Activated CD8-positive, alpha-beta memory T cell treated with anti-CD3 and anti-CD28 coated beads, Interleukin-2, amount 50 U/mL, for 48 hours (primary cell): ENCODE data around the gene TFF1.
"Not testable (repeated sequence)": the region's sequence is repeated elsewhere in the genome, so short reads cannot be mapped to it uniquely, and the experiment has no call there.

Source experiments
- DNase-seq: peaks from one replicate; pipeline ENCODE4 v3.0.0-alpha.2; 2020

TFF1 gene

DNA sequence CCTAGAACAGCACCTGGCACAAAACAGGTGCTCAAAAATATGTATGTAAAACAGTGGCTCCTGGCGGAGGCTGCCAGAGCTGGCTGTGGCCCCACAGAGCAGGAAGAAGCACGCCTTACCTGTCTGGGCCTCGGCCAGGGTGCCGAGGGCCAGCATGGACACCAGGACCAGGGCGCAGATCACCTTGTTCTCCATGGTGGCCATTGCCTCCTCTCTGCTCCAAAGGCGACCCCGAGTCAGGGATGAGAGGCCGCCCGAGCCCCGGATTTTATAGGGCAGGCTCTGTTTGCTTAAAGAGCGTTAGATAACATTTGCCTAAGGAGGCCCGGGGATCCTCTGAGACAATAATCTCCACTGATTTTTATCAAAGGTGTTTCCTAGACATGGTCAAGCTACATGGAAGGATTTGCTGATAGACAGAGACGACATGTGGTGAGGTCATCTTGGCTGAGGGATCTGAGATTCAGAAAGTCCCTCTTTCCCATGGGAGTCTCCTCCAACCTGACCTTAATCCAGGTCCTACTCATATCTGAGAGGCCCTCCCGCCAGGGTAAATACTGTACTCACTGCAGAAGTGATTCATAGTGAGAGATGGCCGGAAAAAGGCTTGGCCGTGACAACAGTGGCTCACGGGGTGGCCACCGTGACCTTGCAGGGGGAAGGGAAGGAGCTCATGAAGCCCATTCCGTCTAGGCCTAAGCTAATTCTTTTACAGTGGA lies at the start of gene TFF1:
TFF1 (minus strand) TSS at position 244 of the 719 bp plus-strand sequence; CDS start at position 204, 40 bp downstream.
- DNase-seq = no peak

DNA sequence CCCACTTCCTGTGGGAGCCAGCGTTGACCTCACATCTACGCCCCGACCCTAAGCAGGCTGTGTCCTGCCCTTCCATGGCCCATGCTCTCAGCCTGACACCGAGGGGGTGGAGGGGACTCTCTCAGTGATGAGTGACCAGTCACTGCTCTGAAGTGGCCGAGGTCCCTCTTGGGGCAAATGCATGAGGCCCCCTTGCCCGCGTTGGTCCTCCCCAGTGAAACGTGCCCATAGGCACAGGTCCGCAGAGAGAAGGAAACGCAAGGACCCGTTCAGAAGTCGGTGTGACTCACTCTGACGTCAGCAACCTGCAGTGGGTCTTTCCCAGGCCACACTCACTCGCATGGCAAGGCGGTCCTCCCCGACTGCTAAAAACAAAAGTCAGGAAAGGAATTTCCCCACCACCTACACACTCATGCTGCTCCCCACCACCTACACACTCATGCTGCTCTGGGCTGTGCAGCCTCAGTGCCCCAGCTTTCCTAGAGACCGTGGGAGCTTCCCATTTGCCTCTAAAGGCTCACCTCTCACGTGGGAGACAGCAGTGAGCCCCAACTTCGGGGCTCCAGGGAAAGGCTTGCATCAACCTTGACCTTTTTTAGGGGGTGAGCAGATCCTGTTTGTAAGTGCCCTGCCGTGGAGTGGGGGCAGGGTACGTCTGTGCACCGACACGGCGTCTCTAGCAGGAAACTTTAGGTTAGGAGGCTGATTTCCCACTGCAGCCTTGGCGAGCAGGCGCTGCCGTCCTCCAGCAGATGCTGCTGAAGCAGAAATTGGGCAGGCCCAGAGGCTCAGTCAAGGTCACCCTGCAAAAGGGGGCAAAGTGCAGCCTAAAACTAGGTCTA lies 48.8 kb upstream of the TFF1 start:
- peak; percentile 95 for DNase-seq

DNA sequence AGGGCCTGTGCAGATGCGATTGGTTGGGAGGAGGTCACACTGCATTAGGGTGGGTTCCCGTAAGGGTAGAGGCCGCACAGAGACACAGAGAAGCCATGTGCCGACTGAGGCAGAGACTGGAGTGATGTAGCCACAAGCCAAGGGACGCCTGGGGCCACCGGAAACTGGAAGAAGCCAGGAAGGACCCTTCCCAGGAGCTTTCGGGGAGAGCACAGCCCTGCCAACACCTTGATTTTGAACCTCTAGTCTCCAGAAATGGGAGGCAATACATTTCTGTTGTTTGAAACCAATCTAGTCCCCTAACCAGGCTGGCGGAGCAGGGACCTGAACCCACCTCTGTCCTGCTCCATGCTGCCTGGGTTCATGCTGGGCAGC lies 48.2 kb upstream of the TFF1 start:
- no peak for DNase-seq

GRCh38 chr21:42414066-42414465 lies 47.7 kb upstream of the TFF1 start:
- peak; percentile 60 for DNase-seq

GRCh38 chr21:42413500-42413899 lies 47.2 kb upstream of the TFF1 start:
- DNase-seq = peak; percentile 70

- DNase-seq = peak; percentile 43
Observed at GRCh38 chr21:42413093-42413492, 46.8 kb upstream of the TFF1 start.

GRCh38 chr21:42412636-42412933 lies 46.2 kb upstream of the TFF1 start:
- peak; percentile 46 for DNase-seq

DNA sequence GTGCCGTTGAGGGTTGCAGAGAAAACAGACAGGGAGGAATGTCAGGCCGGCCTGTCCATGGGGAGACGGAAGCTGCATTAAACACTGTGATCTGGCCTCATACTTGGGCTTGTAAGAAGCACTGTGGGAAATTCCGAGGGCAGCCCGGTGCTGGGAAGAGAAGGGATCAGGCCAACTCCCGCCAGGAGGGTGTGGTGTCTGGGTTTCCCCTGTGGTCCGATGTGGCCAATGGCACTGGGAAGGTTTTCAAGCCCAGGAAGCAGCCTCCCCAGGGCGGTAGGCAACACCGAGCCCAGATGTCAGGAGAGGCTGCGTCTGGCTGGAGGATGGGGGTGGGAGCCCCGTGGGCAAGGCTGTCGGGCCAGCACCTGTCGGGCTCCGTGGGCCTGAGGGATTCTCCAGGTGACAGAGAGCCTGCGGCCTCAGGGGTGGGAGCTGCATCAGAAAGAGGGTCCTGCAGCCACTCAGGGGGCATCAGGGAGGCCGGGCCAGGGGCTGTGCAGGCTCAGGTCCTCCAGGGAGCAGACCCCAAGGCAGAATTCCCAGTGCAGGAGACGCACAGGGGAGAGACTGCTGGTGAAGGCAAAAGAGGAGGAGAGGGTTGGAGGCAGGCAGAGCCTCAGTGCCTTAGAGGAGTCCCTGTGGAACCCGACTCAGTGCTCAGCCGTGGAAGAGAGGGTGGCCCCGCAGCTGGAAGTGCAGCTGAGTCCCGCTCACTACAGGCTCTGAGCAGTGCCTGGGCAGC lies 45.7 kb upstream of the TFF1 start:
- peak; percentile 46 for DNase-seq

GRCh38 chr21:42411197-42411869 lies 45.0 kb upstream of the TFF1 start:
- DNase-seq = peak; percentile 65

DNA sequence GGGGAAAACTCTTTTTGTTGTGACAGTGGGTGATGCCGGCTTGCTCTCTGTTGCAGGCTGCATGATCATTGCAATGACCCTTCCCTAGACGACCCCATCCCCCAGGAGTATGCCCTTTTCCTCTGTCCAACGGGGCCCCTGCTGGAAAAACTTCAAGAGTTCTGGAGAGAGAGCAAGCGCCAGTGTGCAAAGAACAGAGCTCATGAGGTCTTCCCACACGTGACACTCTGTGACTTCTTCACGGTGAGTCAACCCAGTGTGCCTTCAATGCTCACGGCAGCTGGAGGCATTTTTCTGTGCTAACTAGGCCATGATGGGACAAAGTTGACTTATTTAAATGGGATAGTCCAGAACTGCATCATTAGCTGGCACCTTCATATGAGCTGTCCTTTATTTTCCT lies 43.0 kb upstream of the TFF1 start:
- DNase-seq = no peak

- not testable (repeated sequence) for DNase-seq
Observed at GRCh38 chr21:42408718-42409117, 42.4 kb upstream of the TFF1 start.

DNA sequence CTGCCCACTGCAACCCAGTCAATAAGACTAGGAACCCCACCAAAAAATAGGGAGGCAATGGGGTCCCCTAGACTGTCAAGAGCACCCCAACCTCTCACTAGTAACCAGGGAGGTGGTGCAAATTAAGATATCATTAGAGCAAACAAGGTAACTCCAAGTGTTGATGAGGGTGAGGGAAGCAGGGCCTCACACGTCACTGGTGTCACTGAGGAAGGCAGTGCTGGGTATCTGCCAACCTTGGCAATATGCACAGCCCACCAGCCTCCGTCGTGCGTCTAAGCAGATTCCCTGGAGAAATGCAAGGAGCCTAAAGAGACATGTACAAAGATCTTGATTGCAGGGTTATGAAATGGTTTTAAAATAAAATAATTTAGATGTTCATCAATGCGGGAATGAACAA lies 41.1 kb upstream of the TFF1 start:
- no peak for DNase-seq

GRCh38 chr21:42406866-42407265 lies 40.5 kb upstream of the TFF1 start:
- DNase-seq = no peak

- DNase-seq = peak; percentile 77
Observed at GRCh38 chr21:42406201-42406621, 39.9 kb upstream of the TFF1 start.

GRCh38 chr21:42405064-42406013 lies 39.0 kb upstream of the TFF1 start:
- DNase-seq = no peak

DNA sequence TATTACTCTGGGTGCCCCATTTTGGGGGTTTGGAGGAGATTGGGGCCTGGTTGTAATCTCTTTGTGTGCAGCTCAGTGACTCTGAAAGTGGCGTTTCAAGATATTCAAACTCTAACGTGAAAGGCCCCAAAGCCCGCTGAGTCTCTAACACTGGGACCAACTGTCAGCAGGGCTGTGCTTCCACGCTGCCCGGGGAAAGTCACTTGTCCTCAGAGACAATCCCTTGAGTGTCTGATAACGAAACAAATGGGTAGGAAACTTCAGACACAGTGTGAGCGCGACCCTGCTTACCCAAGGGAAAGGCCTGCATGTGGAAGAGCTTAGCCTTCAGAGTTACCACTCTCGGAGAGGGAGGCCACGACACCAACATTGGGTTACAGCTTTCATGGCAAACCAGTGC lies 38.2 kb upstream of the TFF1 start:
- no peak for DNase-seq

DNA sequence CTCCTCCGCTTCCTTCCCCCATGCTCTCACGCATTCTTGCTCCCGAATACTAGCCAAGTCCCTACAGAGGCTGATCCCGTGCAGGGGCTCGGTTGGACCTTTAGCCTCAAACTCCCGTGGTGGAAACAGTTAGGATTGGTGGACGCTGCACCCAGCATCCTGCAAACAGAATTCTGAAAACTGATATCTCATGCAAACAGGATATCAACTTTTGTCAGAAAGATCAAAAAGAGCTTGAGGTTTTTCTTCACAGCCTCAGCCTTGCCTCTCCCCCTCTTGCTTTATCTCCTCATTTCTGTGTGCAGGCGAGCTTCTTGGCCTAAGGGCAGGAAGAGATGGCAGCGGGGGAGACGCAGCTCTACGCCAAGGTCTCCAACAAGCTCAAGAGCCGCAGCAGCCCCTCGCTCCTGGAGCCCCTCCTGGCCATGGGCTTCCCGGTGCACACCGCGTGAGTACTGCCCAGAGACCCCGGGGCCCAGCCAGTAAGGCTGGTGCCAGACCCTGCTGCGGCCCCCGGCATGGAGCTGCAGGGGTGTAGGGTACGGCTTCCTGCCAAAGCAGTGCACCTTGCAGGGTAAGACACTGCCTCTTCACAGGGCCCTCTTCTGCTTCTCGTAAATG lies 37.4 kb upstream of the TFF1 start, which contains the start of gene UBASH3A:
UBASH3A (plus strand) TSS at position 292 of the 621 bp plus-strand sequence; CDS start at position 336, 44 bp downstream.
- peak; percentile 72 for DNase-seq

DNA sequence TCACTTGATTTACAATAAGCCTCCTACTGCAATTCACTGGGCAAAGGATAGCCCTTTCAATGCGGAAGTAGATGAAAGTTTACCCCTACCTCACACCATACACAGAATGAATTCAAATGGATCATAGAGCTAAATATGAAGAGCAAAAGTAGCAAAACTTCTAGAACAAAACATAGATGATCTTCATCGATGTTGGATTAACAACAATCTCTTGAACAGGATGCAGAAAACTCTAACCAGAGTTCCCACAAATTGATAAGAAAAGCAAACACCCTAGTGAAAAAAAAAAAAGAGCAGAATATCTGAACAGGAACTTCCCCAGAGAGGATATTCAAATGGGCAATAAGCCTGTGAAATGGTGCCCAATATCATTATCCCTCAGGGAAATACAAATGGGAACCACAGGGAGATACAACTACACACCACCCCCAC lies 35.5 kb upstream of the TFF1 start:
- DNase-seq = no peak

GRCh38 chr21:42401154-42401553 lies 34.8 kb upstream of the TFF1 start:
- no peak for DNase-seq

- DNase-seq = no peak
Observed at GRCh38 chr21:42400525-42400924, 34.2 kb upstream of the TFF1 start.

DNA sequence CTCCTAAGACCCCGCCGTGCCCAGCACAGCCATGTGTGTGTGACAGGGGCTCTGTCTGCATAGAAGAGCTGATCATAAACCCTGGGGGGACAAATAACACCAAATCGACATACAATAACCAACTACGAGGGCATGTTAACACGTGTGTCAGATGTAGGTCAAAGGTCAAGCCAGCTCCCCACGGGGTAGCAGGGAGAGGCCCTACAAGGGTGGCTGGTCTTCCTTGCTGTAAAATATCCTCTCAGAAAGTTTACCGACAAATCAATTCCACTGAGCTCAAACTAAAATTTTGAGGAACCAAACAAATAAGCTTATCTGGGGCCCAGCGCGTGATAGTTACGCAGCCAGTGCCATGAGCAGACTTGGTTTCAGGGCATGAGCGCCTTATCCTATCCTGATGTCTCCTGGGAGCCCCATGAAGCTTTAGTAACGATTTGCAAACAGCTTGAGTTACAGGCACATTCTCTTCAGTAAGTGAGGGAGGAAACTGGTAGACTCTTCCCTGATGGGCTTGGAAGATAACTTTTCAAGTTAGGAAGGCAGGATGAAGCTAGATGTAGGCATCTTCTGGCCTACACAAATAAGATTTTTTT lies 32.2 kb upstream of the TFF1 start:
- DNase-seq = no peak
